SK-N-SH (cell line): ENCODE data around the gene TCFL5.

ENCODE experiments used
- CHD2 ChIP-seq: fragments of 150-350 bp; IDR thresholded peaks from 2 replicates; pipeline ENCODE4 v1.6.1; 2018; ENCODE audit warnings: low read length; ENCODE audit not compliant: partially characterized antibody
- EP300 ChIP-seq, 2 experiments: IDR thresholded peaks; 2 replicates each; pipeline versions ENCODE4 v1.4.0 to v1.6.1; 2012; ENCODE audit warnings: borderline replicate concordance in 1 of 2, low read depth in 1 of 2, low read length in 1 of 2
- EZH2phosphoT487 ChIP-seq: fragments of 200-600 bp; sonication (generic); IDR thresholded peaks from 2 replicates; pipeline ENCODE4 v1.6.1; 2017; ENCODE audit warnings: low read depth, mixed run types, mild to moderate bottlenecking, antibody characterized with exemption, moderate library complexity, borderline replicate concordance
- JUND ChIP-seq: IDR thresholded peaks from 2 replicates; pipeline ENCODE4 v1.4.0; 2012
- PBX3 ChIP-seq: IDR thresholded peaks from 2 replicates; pipeline ENCODE4; 2012
- POLR2AphosphoS5 ChIP-seq: IDR thresholded peaks from 2 replicates; pipeline ENCODE4 v1.6.1; 2012; ENCODE audit warnings: low read depth, low read length
- RAD21 ChIP-seq: IDR thresholded peaks from 2 replicates; pipeline ENCODE4 v1.6.1; 2012; ENCODE audit warnings: mild to moderate bottlenecking, low read length
- RFX5 ChIP-seq: IDR thresholded peaks from 2 replicates; pipeline ENCODE4 v1.6.1; 2012; ENCODE audit warnings: mild to moderate bottlenecking, improper control_type of control experiment, low read length
- RXRA ChIP-seq: IDR thresholded peaks from 2 replicates; pipeline ENCODE4 v1.4.0; 2012; ENCODE audit warnings: low read depth, mild to moderate bottlenecking, borderline replicate concordance
- TAF1 ChIP-seq: IDR thresholded peaks from 2 replicates; pipeline ENCODE4 v1.6.1; 2012; ENCODE audit warnings: low read depth, mild to moderate bottlenecking, low read length, moderate library complexity, borderline replicate concordance
- TCF12 ChIP-seq: IDR thresholded peaks from 2 replicates; pipeline ENCODE4 v1.4.0; 2012
- USF2 ChIP-seq: fragments of 150-350 bp; IDR thresholded peaks from 2 replicates; pipeline ENCODE4 v1.6.1; 2017; ENCODE audit warnings: antibody characterized with exemption, low read length, low read depth, borderline replicate concordance
- TF ChIP-seq, protein P1 (sequence below): fragments of 200-600 bp; sonication (generic); IDR thresholded peaks from 2 replicates; pipeline ENCODE4 v1.6.1; 2017; ENCODE audit warnings: antibody characterized with exemption, mild to moderate bottlenecking, moderate library complexity
- TF ChIP-seq, protein P2 (sequence below): IDR thresholded peaks from 2 replicates; pipeline ENCODE4 v1.4.0; 2012; ENCODE audit warnings: low read depth

DNA sequence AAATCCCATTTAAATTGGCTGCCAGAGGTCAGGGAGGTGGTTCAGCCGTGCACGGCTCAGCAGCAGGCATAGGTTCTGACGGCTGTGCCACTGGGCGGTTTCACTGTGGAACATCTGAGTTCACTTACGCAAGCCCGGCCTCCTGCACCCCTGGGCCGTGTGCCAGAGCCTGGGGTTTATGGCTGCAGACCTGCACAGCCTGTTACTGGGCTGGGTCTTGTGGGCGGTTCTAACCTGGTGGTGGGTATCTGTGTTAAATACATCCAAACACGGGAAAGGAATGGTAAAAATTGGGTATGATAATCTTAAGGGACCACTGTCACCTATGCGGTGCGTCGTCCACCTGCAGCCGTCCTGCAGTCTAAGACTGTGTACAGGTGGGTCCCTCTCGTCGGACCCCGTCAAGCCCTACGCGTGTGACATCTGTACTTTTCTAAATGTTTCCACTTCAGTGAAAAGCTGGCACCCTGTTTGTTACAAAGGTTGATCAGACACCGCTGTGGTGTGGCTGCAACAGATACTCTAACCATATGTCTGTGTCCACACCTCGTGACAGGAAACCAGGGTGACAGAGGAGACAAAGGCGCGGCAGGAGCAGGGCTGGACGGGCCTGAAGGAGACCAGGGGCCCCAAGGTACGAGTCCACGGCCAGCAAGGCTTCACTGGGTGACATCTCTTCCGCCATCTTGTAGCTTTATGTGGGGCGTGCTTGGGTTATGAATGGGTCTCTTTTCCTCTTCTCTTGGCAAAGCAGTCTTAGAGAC is 23.3 kb downstream of the TCFL5 start:
- TF ChIP-seq RXRA: no peak
- TF ChIP-seq, protein P1, sequence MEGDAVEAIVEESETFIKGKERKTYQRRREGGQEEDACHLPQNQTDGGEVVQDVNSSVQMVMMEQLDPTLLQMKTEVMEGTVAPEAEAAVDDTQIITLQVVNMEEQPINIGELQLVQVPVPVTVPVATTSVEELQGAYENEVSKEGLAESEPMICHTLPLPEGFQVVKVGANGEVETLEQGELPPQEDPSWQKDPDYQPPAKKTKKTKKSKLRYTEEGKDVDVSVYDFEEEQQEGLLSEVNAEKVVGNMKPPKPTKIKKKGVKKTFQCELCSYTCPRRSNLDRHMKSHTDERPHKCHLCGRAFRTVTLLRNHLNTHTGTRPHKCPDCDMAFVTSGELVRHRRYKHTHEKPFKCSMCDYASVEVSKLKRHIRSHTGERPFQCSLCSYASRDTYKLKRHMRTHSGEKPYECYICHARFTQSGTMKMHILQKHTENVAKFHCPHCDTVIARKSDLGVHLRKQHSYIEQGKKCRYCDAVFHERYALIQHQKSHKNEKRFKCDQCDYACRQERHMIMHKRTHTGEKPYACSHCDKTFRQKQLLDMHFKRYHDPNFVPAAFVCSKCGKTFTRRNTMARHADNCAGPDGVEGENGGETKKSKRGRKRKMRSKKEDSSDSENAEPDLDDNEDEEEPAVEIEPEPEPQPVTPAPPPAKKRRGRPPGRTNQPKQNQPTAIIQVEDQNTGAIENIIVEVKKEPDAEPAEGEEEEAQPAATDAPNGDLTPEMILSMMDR: no peak
- TF ChIP-seq TCF12: no peak
- no peak for TF ChIP-seq RFX5
- TF ChIP-seq PBX3: no peak
- peak; percentile 43 for TF ChIP-seq CHD2
- TF ChIP-seq, protein P2, sequence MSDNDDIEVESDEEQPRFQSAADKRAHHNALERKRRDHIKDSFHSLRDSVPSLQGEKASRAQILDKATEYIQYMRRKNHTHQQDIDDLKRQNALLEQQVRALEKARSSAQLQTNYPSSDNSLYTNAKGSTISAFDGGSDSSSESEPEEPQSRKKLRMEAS: no peak
- no peak for TF ChIP-seq USF2
- no peak for TF ChIP-seq JUND
- TF ChIP-seq TAF1: no peak
- 0 out of 4 replicates have a peak, but pooled peaks of 1 of the 2 experiments have one; percentile 18 for TF ChIP-seq EP300 (IDR thresholded peaks at IDR 0.05; ENCODE audit: borderline replicate concordance in 1 of 2, low read depth in 1 of 2, low read length in 1 of 2)
- TF ChIP-seq POLR2AphosphoS5: no peak
- TF ChIP-seq RAD21: no peak
- no peak for TF ChIP-seq EZH2phosphoT487
